ENCODE measurements around the gene KIF9. TPM values are rescaled to one million over a fixed set of nuclear protein-coding genes. Genes with fewer than 3 reads are reported as not detected.
"Not testable (repeated sequence)": the region's sequence is repeated elsewhere in the genome, so short reads cannot be mapped to it uniquely, and the experiment has no call there.

Gene KIF9
- total RNA-seq, 1 experiment from 2014 or later: 13.1 TPM

GRCh38 chr3:47210863-47211405, 71.7 kb downstream of the KIF9 start:
- no peak overlapping the region for H3K4me3 ChIP-seq (replicated peaks in 1 of 2; ENCODE audit: low read depth in 1 of 2, low read length in 2 of 2)
- H3K9me2 ChIP-seq (ENCODE audit: insufficient read depth): no peaks in the 10 kb centered on the region
- CTCF ChIA-PET: no interaction called here
- DNase-seq (ENCODE audit: low read depth, low spot score) (no peak), ATAC-seq (no peak)
- no peak overlapping the region for H3K4me2 ChIP-seq (ENCODE audit: low read length)
- no peaks in the 10 kb centered on the region for H3K27me3 ChIP-seq (ENCODE audit: insufficient read depth, low read length)
- no peak overlapping the region for H3K9ac ChIP-seq (ENCODE audit: low read length)
- H3K9me3 ChIP-seq (ENCODE audit: control insufficient read depth in 1 of 2, insufficient read depth in 1 of 2, low read depth in 1 of 2, low read length in 2 of 2): no peaks in the 10 kb centered on the region
- no peaks in the 10 kb centered on the region for H3K79me2 ChIP-seq (ENCODE audit: insufficient read depth, low read length)
- H3K36me3 ChIP-seq (ENCODE audit: control insufficient read depth in 1 of 2, insufficient read depth in 2 of 2, low read length in 2 of 2): no peaks in the 10 kb centered on the region
- no peak overlapping the region for H3K27ac ChIP-seq (ENCODE audit: low read depth, low read length)
- TF ChIP-seq YY1 (IDR thresholded peaks at IDR 0.05; ENCODE audit: extremely low read depth, insufficient replicate concordance, low read depth, low read length) (no peak), JUND (IDR thresholded peaks at IDR 0.05) (no peak), CBX3 (IDR thresholded peaks at IDR 0.05; ENCODE audit: low read depth) (no peak), SP1 (IDR thresholded peaks at IDR 0.05; ENCODE audit: low read depth) (no peak), ZNF274 (IDR thresholded peaks at IDR 0.05; ENCODE audit: low read depth, low read length) (no peak), FOSL1 (IDR thresholded peaks at IDR 0.05; ENCODE audit: low read depth) (no peak), SRF (IDR thresholded peaks at IDR 0.05; ENCODE audit: low read depth) (no peak), ZFX (IDR thresholded peaks at IDR 0.05) (no peak), EZH2phosphoT487 (IDR thresholded peaks at IDR 0.05; ENCODE audit: borderline replicate concordance) (no peak), CEBPB (IDR thresholded peaks at IDR 0.05; ENCODE audit: low read depth) (no peak), RAD21 (IDR thresholded peaks at IDR 0.05; ENCODE audit: low read depth) (no peak), REST (IDR thresholded peaks at IDR 0.05; ENCODE audit: low read depth) (no peak), SIN3A (IDR thresholded peaks at IDR 0.05; ENCODE audit: low read depth) (no peak), TCF7L2 (IDR thresholded peaks at IDR 0.05; ENCODE audit: borderline replicate concordance, extremely low read depth, insufficient read depth, insufficient read length) (no peak), EZH2 (IDR thresholded peaks at IDR 0.05) (no peak), POLR2A (IDR thresholded peaks at IDR 0.05; ENCODE audit: borderline replicate concordance, extremely low read depth, insufficient read depth, insufficient read length) (no peak)
- TF ChIP-seq, protein P1, sequence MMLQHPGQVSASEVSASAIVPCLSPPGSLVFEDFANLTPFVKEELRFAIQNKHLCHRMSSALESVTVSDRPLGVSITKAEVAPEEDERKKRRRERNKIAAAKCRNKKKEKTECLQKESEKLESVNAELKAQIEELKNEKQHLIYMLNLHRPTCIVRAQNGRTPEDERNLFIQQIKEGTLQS (IDR thresholded peaks at IDR 0.05): no peak
- H2AFZ ChIP-seq (ENCODE audit: low read depth, low read length, poor library complexity, severe bottlenecking): no peak overlapping the region
- POLR2A ChIA-PET: no interaction called here
- RAD21 ChIA-PET (ENCODE audit: low non-redundant PET in 1 of 2, low total read pairs in 2 of 2, uncharacterized antibody in 2 of 2, unreplicated experiment in 2 of 2): no interaction called here
- H3K4me1 ChIP-seq (ENCODE audit: control insufficient read depth in 1 of 2, insufficient read depth in 2 of 2, low read length in 2 of 2): no peaks in the 10 kb centered on the region
- BruUV-seq (replicated peaks): no TSS peak
- no peaks in the 10 kb centered on the region for H4K20me1 ChIP-seq (ENCODE audit: insufficient read depth)
- intact Hi-C loops (cut with micrococcal nuclease): no loop called here

DNA sequence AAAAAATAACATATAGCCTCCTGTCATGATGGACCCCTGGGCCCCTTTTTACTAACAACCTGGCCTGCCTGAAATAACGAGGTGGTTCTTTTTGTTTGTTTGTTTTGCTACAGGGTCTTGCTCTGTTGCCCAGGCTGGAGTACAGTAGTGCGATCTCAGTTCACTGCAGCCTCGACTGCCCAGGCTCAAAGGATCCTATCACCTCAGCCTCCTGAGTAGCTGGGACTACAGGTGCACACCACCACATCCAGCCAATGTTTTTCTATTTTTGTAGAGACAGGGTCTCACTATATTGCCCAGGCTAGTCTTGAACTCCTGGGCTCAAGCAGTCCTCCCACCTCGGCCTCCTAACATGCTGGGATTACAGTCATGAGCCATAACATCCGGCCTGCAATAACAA, 76.6 kb downstream of the KIF9 start:
- H3K4me2 ChIP-seq (ENCODE audit: low read length); H3K27ac ChIP-seq (ENCODE audit: low read depth, low read length); BruUV-seq (replicated peaks); H2AFZ ChIP-seq (ENCODE audit: low read depth, low read length, poor library complexity, severe bottlenecking); CTCF ChIA-PET; H3K4me3 ChIP-seq (replicated peaks in 1 of 2; ENCODE audit: low read depth in 1 of 2, low read length in 2 of 2); H4K20me1 ChIP-seq (ENCODE audit: insufficient read depth); H3K27me3 ChIP-seq (ENCODE audit: insufficient read depth, low read length); H3K4me1 ChIP-seq (ENCODE audit: control insufficient read depth in 1 of 2, insufficient read depth in 2 of 2, low read length in 2 of 2); H3K9ac ChIP-seq (ENCODE audit: low read length); H3K36me3 ChIP-seq (ENCODE audit: control insufficient read depth in 1 of 2, insufficient read depth in 2 of 2, low read length in 2 of 2); H3K79me2 ChIP-seq (ENCODE audit: insufficient read depth, low read length); DNase-seq (ENCODE audit: low read depth, low spot score); H3K9me3 ChIP-seq (ENCODE audit: control insufficient read depth in 1 of 2, insufficient read depth in 1 of 2, low read depth in 1 of 2, low read length in 2 of 2); POLR2A ChIA-PET; ATAC-seq; RAD21 ChIA-PET (ENCODE audit: low non-redundant PET in 1 of 2, low total read pairs in 2 of 2, uncharacterized antibody in 2 of 2, unreplicated experiment in 2 of 2); H3K9me2 ChIP-seq (ENCODE audit: insufficient read depth); intact Hi-C loops (cut with micrococcal nuclease): not testable (repeated sequence)
